Epidermal melanocyte (primary cell): Measurements from ENCODE around the gene LRMDA.

Source experiments
- DNase-seq: peaks from one replicate; pipeline ENCODE4 v3.0.0; 2011; ENCODE audit warnings: low spot score; ENCODE audit not compliant: insufficient read length

Gene LRMDA

DNA sequence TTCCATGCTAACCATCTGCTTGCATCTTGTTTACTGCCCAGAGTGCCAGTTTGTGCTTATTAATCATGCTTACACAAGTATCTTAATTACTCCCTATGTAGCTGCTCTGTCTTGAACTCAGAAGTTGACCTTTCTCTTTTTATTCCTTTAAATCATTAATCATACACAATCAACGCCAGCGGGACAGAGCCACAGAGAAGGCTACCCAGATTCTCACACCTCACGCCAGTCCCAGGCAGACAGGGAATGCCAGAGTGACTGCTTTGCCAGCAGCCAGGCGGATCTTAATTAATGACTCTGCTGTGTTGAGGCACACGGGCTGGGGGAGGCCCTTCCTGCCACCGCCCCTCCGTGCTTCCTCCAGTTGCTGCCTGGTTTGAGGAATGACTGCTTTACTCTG, 229.4 kb downstream of the LRMDA start:
- no peak for DNase-seq

GRCh38 chr10:75662715-75663114, 231.3 kb downstream of the LRMDA start:
- DNase-seq: no peak

DNA sequence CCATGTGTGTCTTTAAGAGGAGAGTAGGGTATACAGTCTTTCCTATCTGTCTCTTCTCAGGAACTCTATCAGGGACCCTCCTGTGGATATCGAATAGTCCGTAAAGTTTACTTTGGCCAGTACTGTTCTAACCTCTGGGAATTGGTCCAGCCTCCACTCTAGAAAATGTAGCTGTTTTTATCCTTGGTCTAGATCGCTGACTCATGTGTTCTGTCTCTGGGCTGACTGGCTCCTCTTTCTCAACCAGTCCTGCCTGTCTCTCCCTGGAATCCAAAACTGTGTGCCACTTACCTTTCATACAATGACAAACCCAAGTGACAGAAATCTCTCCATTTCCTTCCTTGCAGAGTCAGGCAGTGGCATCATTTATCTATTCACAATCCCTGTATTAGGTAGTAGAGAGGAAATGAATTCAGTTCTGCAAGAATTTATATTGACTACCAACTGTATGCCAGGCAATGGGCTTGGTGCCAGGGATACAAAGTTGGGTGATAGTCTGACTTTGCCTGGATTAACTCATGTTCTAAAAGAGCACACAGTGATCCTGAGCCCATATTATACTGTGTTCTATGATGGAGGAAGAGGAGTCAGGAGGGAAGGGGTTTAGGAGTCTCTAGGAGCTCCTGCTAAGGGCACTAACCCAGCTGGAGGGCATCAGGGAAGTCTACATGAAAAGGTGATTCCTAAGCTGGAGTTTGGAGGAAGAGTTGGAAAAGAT, 232.7 kb downstream of the LRMDA start:
- DNase-seq: no peak

GRCh38 chr10:75664968-75665367, 233.5 kb downstream of the LRMDA start:
- no peak for DNase-seq

GRCh38 chr10:75665707-75666106, 234.3 kb downstream of the LRMDA start:
- no peak for DNase-seq

GRCh38 chr10:75672111-75672671, 240.8 kb downstream of the LRMDA start:
- DNase-seq: no peak

- no peak for DNase-seq
Observed at GRCh38 chr10:75672842-75673241, 241.4 kb downstream of the LRMDA start.

- no peak for DNase-seq
Observed at GRCh38 chr10:75677541-75677940, 246.1 kb downstream of the LRMDA start.

GRCh38 chr10:75678527-75678926, 247.1 kb downstream of the LRMDA start:
- no peak for DNase-seq

- DNase-seq: no peak
Observed at GRCh38 chr10:75679536-75679935, 248.1 kb downstream of the LRMDA start.

DNA sequence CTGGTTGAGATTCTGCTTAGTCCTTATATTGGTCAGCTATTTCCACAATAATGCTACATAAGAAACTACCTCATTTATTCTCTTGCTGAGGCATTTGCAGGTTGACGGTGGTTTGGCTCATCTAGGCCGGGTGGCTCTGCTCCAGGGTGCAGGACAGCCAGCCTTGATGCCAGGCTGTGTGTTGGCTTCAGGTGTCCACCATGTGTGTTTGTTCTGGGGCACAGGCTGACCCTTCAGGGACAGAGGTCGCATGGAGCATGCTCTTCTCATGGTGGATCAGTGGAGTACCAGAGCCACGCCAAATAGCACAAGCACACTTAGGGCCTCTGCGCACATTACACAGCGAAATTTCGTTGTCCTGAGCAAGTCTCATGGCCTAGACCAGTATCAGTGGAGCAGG, 249.9 kb downstream of the LRMDA start:
- no peak for DNase-seq

GRCh38 chr10:75682649-75683557, 251.5 kb downstream of the LRMDA start:
- no peak for DNase-seq

DNA sequence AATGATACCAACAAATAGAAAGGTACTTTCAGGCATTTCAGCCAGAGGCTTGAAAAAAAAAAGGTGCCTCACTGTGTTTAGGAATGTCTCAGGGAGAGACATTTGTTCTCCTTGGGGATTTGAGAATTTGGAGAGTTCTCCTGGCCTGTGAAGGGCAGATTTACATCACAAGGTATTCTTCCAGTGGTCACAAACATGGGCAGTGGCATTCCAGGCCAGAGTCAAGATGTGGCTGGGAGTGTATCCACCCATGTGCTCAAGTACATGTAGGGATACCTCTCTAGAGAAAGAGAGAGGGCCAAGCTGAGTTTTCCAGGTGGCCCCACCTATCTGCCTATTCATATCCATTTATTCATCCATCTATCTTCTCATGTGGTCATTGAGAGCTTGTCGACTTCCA, 253.8 kb downstream of the LRMDA start:
- no peak for DNase-seq

- no peak for DNase-seq
Observed at GRCh38 chr10:75688506-75689300, 257.3 kb downstream of the LRMDA start.

- DNase-seq: no peak
Observed at GRCh38 chr10:75693489-75693888, 262.1 kb downstream of the LRMDA start.

DNA sequence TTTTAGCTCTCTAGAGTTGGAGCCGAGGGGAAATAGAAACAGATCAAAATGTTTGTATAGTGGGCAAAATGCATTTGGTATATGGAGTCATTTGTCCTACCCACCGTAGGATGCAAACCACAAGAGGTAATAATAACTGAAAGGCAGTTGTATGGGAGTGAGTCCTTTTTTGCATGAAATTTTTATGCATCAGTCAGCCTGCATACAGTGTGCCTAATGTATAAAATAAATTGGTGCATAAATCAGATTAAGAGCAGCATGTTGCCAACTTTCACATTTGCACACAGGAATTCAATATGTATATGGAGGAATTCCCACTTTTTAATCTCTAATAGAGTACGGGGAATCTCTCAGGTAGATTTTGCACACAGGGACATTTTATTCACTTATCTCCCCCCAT, 262.8 kb downstream of the LRMDA start:
- DNase-seq: no peak

DNA sequence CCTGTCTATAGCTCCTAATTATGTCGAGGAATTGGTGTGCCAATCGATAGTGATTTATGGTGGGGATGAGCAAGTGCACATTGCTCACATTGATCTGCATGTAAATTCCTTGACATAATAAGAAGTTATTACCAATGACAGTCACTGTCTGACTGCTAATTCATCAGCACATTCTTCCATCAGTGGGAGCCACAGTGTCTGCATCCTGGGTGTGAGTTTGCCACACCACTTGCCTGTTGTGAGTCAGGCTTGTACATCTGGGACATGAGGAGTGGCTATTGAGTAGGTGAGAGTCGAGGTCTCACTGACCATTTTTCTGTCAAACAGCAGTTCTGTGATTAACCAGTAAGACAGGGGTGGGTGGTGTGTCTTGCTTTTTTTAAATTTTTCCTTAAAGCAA, 263.4 kb downstream of the LRMDA start:
- no peak for DNase-seq

DNA sequence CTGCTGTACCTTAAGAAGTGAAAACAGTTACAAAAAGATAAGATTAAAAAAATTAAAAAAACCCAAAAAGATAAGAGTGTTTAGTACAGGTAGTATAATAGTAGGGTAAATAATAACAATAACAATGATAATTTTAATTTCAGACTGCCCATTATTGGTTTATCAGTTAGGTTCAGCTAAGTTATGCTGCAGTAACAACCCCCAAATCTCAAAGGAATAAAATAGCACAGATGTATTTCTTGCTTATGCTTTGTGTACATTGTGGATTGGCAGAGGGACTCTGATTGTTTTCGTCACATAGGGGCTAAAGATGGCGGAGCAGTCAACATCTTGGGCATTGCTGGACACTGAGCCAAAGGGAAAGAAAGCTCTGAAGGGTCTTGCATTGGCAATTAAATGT, 264.6 kb downstream of the LRMDA start:
- DNase-seq: no peak

- DNase-seq: no peak
Observed at GRCh38 chr10:75696536-75696935, 265.1 kb downstream of the LRMDA start.

GRCh38 chr10:75703191-75703854, 271.9 kb downstream of the LRMDA start:
- no peak for DNase-seq

- DNase-seq: no peak
Observed at GRCh38 chr10:75705426-75705825, 274.0 kb downstream of the LRMDA start.
